PC-3 (cell line): ENCODE data around the gene C3orf70.

ENCODE experiments used
- CTCF ChIP-seq: fragments of 300-600 bp; sonication (generic); conservative IDR thresholded peaks from 2 replicates; pipeline ENCODE4 v1.5.1; 2017; ENCODE audit warnings: antibody characterized with exemption, low read depth, mild to moderate bottlenecking, low read length
- EZH2 ChIP-seq: fragments of 300-600 bp; sonication (generic); IDR thresholded peaks from one replicate; pipeline ENCODE4 v1.6.1; 2017; ENCODE audit warnings: antibody characterized with exemption, mild to moderate bottlenecking, low read length; ENCODE audit not compliant: unreplicated experiment
- EZH2phosphoT487 ChIP-seq: fragments of 300-600 bp; sonication (generic); IDR thresholded peaks from 2 replicates; pipeline ENCODE4 v1.6.1; 2018; ENCODE audit warnings: mild to moderate bottlenecking, antibody characterized with exemption, low read length, borderline replicate concordance

- TF ChIP-seq EZH2 (no peak), EZH2phosphoT487 (no peak), CTCF (no peak)
Observed at GRCh38 chr3:185084402-185084801, 68.5 kb downstream of the C3orf70 start.
